OCI-LY1 (cell line): ENCODE measurements around the gene ROBO1.

ENCODE experiments used
- EZH2 ChIP-seq: fragments of 200-600 bp; sonication (generic), shearing (Covaris generic); IDR thresholded peaks from 2 replicates; pipeline ENCODE4 v1.8.0; 2017; ENCODE audit warnings: borderline replicate concordance, mixed run types, mild to moderate bottlenecking, antibody characterized with exemption, low read length, moderate library complexity, mixed read lengths
- TF ChIP-seq, protein P1 (sequence below): fragments of 200-600 bp; sonication (generic), shearing (Covaris generic); IDR thresholded peaks from 2 replicates; pipeline ENCODE4 v1.5.1; 2017; ENCODE audit warnings: mild to moderate bottlenecking, antibody characterized with exemption, low read length, moderate library complexity, mixed read lengths

DNA sequence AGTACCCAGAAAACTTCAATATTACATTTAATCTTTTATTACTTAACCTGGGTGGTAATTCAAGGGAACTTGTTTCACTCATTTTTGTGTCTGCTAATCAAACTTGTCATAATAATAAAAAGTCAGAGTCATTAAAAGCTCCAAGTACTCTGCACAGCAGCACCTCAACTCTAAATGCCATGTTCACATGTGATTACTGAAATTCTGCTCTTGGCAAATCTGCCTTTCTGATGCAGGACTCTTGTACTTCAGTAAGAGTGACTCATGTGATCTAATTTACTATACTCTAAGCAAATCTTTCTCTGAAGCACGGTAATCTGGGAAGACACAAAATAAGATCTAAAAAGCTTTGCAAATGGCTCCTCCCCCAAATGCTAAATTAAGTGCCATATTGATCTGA is 6.4 kb downstream of the ROBO1 start:
- TF ChIP-seq, protein P1, sequence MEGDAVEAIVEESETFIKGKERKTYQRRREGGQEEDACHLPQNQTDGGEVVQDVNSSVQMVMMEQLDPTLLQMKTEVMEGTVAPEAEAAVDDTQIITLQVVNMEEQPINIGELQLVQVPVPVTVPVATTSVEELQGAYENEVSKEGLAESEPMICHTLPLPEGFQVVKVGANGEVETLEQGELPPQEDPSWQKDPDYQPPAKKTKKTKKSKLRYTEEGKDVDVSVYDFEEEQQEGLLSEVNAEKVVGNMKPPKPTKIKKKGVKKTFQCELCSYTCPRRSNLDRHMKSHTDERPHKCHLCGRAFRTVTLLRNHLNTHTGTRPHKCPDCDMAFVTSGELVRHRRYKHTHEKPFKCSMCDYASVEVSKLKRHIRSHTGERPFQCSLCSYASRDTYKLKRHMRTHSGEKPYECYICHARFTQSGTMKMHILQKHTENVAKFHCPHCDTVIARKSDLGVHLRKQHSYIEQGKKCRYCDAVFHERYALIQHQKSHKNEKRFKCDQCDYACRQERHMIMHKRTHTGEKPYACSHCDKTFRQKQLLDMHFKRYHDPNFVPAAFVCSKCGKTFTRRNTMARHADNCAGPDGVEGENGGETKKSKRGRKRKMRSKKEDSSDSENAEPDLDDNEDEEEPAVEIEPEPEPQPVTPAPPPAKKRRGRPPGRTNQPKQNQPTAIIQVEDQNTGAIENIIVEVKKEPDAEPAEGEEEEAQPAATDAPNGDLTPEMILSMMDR, result no peak
- TF ChIP-seq EZH2, result no peak
